Colonic mucosa (tissue), 4 donors: Measurements from ENCODE around the gene RPRD1A. TPM values are rescaled to one million over a fixed set of nuclear protein-coding genes. Genes with fewer than 3 reads are reported as not detected.
"Not testable (repeated sequence)": the region's sequence is repeated elsewhere in the genome, so short reads cannot be mapped to it uniquely, and the experiment has no call there.

Experiments used
- DNase-seq: peaks from one replicate; pipeline ENCODE4 v3.0.0-alpha.2; 2020
- H3K27ac ChIP-seq: fragments of 200-600 bp; one replicate; pipeline ENCODE4 v1.8.0; 2021
- H3K27me3 ChIP-seq: fragments of 200-600 bp; one replicate; pipeline ENCODE4 v1.8.0; 2021
- H3K36me3 ChIP-seq: fragments of 200-600 bp; one replicate; pipeline ENCODE4 v1.8.0; 2021
- H3K4me1 ChIP-seq: fragments of 200-600 bp; one replicate; pipeline ENCODE4 v1.8.0; 2021; ENCODE audit warnings: mild to moderate bottlenecking
- H3K4me3 ChIP-seq: fragments of 200-600 bp; one replicate; pipeline ENCODE4 v1.8.0; 2021
- H3K9ac ChIP-seq, 2 donors: one replicate each; pipeline ENCODE4 v1.7.0; 2013; ENCODE audit warnings: control low read depth in 2 of 2, low read depth in 2 of 2, low read length in 2 of 2
- H3K9me3 ChIP-seq: fragments of 200-600 bp; one replicate; pipeline ENCODE4 v1.8.0; 2021
- intact Hi-C: fragments of 100-400 bp; cut with DNase I; formaldehyde crosslinking; loops from one replicate; pipeline ENCODE4 v1.14.1; 2022
- total RNA-seq, 2 donors: library from RNA; stranded (reverse); fragmentation: NEBNext Ultra II Directional in 1 of 2; extraction: Animal tissue kit (Norgen Biotek cat#: 25700) in 1 of 2; gene quantifications; one replicate each; pipeline ENCODE4 v1.2.1, GENCODE V29; 2021
- TF ChIP-seq, protein P1 (sequence below): fragments of 200-600 bp; IDR thresholded peaks from one replicate; pipeline ENCODE4 v1.8.0; 2022; ENCODE audit warnings: antibody characterized with exemption, mild to moderate bottlenecking
- donor health status: healthy.
- donor health status: DM: no; HTN: no; CAD: no.
- donor health status: DM: no; HTN: no; CAD: no.

Gene RPRD1A
- total RNA-seq, 2 donors from 2014 or later, result 39.8 TPM

- H3K27me3 ChIP-seq, result no peaks in the 10 kb centered on the region
- intact Hi-C loops, result no loop called here
- no peak overlapping the region for H3K9ac ChIP-seq
- no peaks in the 10 kb centered on the region for H3K9me3 ChIP-seq
- TF ChIP-seq, protein P1, sequence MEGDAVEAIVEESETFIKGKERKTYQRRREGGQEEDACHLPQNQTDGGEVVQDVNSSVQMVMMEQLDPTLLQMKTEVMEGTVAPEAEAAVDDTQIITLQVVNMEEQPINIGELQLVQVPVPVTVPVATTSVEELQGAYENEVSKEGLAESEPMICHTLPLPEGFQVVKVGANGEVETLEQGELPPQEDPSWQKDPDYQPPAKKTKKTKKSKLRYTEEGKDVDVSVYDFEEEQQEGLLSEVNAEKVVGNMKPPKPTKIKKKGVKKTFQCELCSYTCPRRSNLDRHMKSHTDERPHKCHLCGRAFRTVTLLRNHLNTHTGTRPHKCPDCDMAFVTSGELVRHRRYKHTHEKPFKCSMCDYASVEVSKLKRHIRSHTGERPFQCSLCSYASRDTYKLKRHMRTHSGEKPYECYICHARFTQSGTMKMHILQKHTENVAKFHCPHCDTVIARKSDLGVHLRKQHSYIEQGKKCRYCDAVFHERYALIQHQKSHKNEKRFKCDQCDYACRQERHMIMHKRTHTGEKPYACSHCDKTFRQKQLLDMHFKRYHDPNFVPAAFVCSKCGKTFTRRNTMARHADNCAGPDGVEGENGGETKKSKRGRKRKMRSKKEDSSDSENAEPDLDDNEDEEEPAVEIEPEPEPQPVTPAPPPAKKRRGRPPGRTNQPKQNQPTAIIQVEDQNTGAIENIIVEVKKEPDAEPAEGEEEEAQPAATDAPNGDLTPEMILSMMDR, result no peak
- H3K4me3 ChIP-seq, result no peak overlapping the region
- H3K4me1 ChIP-seq, result peaks cover 2% of the 10 kb centered on the region
- no peaks in the 10 kb centered on the region for H3K36me3 ChIP-seq
- no peak overlapping the region for H3K27ac ChIP-seq
- no peak for DNase-seq
These were observed 99.0 kb downstream of the RPRD1A start for GRCh38 chr18:35968278-35968880.

GRCh38 chr18:35967866-35968265 lies 99.5 kb downstream of the RPRD1A start:
- H3K27ac ChIP-seq, DNase-seq, intact Hi-C loops, H3K9me3 ChIP-seq, H3K4me1 ChIP-seq, H3K9ac ChIP-seq, H3K27me3 ChIP-seq, H3K36me3 ChIP-seq, H3K4me3 ChIP-seq: not testable (repeated sequence)

DNA sequence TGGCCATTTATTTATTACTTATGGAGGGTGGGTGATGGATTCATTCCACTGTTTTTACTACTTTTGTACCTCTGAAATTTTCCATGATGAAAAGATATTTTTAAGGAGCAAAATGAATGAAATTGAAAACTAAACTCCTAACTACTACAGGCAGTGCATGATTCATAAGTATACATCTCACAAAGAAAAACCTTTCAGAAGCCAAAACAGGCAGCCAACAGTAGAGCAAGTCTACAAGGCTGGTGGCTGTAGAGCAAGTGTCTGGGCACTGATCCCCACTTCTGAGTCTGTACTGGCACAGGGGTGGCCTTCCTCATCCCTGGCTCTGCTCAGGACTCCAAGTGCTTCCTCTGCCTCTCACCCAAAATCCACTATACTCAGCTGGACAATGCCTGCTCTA lies 103.0 kb downstream of the RPRD1A start:
- H3K36me3 ChIP-seq, result no peaks in the 10 kb centered on the region
- no peak overlapping the region for H3K4me3 ChIP-seq
- H3K9me3 ChIP-seq, result no peaks in the 10 kb centered on the region
- no peaks in the 10 kb centered on the region for H3K4me1 ChIP-seq
- H3K27me3 ChIP-seq, result no peaks in the 10 kb centered on the region
- no peak overlapping the region for H3K9ac ChIP-seq
- TF ChIP-seq, protein P1, result no peak
- DNase-seq, result no peak
- no peak overlapping the region for H3K27ac ChIP-seq
- intact Hi-C loops, result no loop called here

GRCh38 chr18:35962320-35962719 lies 105.0 kb downstream of the RPRD1A start:
- no peak overlapping the region for H3K27ac ChIP-seq
- no peaks in the 10 kb centered on the region for H3K27me3 ChIP-seq
- no peak for DNase-seq
- H3K4me3 ChIP-seq, result no peak overlapping the region
- TF ChIP-seq, protein P1, result no peak
- no peaks in the 10 kb centered on the region for H3K4me1 ChIP-seq
- no peak overlapping the region for H3K9ac ChIP-seq
- intact Hi-C loops, result no loop called here
- H3K9me3 ChIP-seq, result no peaks in the 10 kb centered on the region
- no peaks in the 10 kb centered on the region for H3K36me3 ChIP-seq

- no peak for DNase-seq
- TF ChIP-seq, protein P1, result no peak
- no peaks in the 10 kb centered on the region for H3K36me3 ChIP-seq
- no peak overlapping the region for H3K9ac ChIP-seq
- intact Hi-C loops, result no loop called here
- no peaks in the 10 kb centered on the region for H3K9me3 ChIP-seq
- H3K27ac ChIP-seq, result no peak overlapping the region
- H3K27me3 ChIP-seq, result no peaks in the 10 kb centered on the region
- no peaks in the 10 kb centered on the region for H3K4me1 ChIP-seq
- H3K4me3 ChIP-seq, result no peak overlapping the region
These were observed 111.1 kb downstream of the RPRD1A start for GRCh38 chr18:35956226-35956625.

- H3K27ac ChIP-seq, result no peak overlapping the region
- no peak overlapping the region for H3K4me3 ChIP-seq
- H3K9ac ChIP-seq, result no peak overlapping the region
- H3K4me1 ChIP-seq, result no peaks in the 10 kb centered on the region
- no peaks in the 10 kb centered on the region for H3K27me3 ChIP-seq
- no peaks in the 10 kb centered on the region for H3K36me3 ChIP-seq
- H3K9me3 ChIP-seq, result no peaks in the 10 kb centered on the region
- no peak for DNase-seq
- intact Hi-C loops, result loop anchor here (5.0 kb wide), 1 partner anchor 566 kb away; no protein-coding TSS in a partner anchor
- TF ChIP-seq, protein P1, result no peak
These were observed 113.7 kb downstream of the RPRD1A start for GRCh38 chr18:35953688-35954087.
